Thoracic aorta (tissue), 2 donors: ENCODE data around the gene STUM. TPM values are rescaled to one million over a fixed set of nuclear protein-coding genes. Genes with fewer than 3 reads are reported as not detected.

Experiments used
- ATAC-seq: fragments of 150-250 bp; one replicate; pipeline ENCODE4 v1.8.0; 2017; ENCODE audit warnings: low read depth; ENCODE audit not compliant: insufficient number of reproducible peaks, low FRiP score
- DNase-seq: peaks from one replicate; pipeline ENCODE4 v3.0.0-alpha.2; 2020; ENCODE audit warnings: low spot score
- H3K27ac ChIP-seq, 2 donors: fragments of 200-600 bp; sonication (generic); 1 replicate in 1 of 2; 2 replicates in 1 of 2; pipeline ENCODE4 v1.5.1; 2016; ENCODE audit warnings: mild to moderate bottlenecking in 2 of 2, moderate library complexity in 2 of 2
- H3K27me3 ChIP-seq: fragments of 200-600 bp; sonication (generic); replicated peaks from 2 replicates; pipeline ENCODE4 v1.6.0; 2016; ENCODE audit warnings: mild to moderate bottlenecking; ENCODE audit not compliant: insufficient read depth
- H3K36me3 ChIP-seq: fragments of 200-600 bp; sonication (generic); one replicate; pipeline ENCODE4 v1.5.1; 2016
- H3K4me1 ChIP-seq, 2 donors: fragments of 200-600 bp; sonication (generic); 1 replicate in 1 of 2; 2 replicates in 1 of 2; pipeline versions ENCODE4 v1.5.1 to v1.6.0; 2016; ENCODE audit warnings: low read depth in 2 of 2, mild to moderate bottlenecking in 1 of 2; ENCODE audit not compliant: control insufficient read depth in 1 of 2
- H3K4me3 ChIP-seq: fragments of 200-600 bp; sonication (generic); 2 replicates; pipeline ENCODE4 v1.5.1; 2016; ENCODE audit warnings: mild to moderate bottlenecking
- H3K9me3 ChIP-seq: fragments of 200-600 bp; sonication (generic); 2 replicates; pipeline ENCODE4 v1.5.1; 2016
- CTCF ChIP-seq: fragments of 200-600 bp; sonication (generic); IDR thresholded peaks from one replicate; pipeline ENCODE4 v1.5.1; 2019; ENCODE audit warnings: antibody characterized with exemption
- total RNA-seq, 2 donors: library from RNA; depleted of rRNA; stranded (reverse); fragments of >200 nt; gene quantifications; one replicate each; pipeline versions ENCODE4 v1.1.0 to v1.2.3, GENCODE V29; 2016

Gene STUM
- total RNA-seq, 2 donors from 2014 or later, result 0.41 to 1.6 TPM

GRCh38 chr1:226643611-226644540 is 95.3 kb downstream of the STUM start:
- DNase-seq, result no peak
- no peak for ATAC-seq
- H3K4me1 ChIP-seq, result peaks cover 0 to 9% of the 10 kb centered on the region in 2 donors
- H3K27ac ChIP-seq, result no peak overlapping the region
- peaks cover 20% of the 10 kb centered on the region for H3K36me3 ChIP-seq
- no peaks in the 10 kb centered on the region for H3K9me3 ChIP-seq
- no peak for TF ChIP-seq CTCF
- no peak overlapping the region for H3K4me3 ChIP-seq
- H3K27me3 ChIP-seq, result no peaks in the 10 kb centered on the region

- peaks cover 0 to 9% of the 10 kb centered on the region in 2 donors for H3K4me1 ChIP-seq
- H3K27me3 ChIP-seq, result no peaks in the 10 kb centered on the region
- no peak for ATAC-seq
- DNase-seq, result no peak
- TF ChIP-seq CTCF, result no peak
- H3K27ac ChIP-seq, result no peak overlapping the region
- no peaks in the 10 kb centered on the region for H3K9me3 ChIP-seq
- peaks cover 17% of the 10 kb centered on the region for H3K36me3 ChIP-seq
- H3K4me3 ChIP-seq, result no peak overlapping the region
These were observed 96.1 kb downstream of the STUM start for GRCh38 chr1:226644541-226645176.

- no peak overlapping the region for H3K4me3 ChIP-seq
- no peaks in the 10 kb centered on the region for H3K9me3 ChIP-seq
- H3K27me3 ChIP-seq, result no peaks in the 10 kb centered on the region
- TF ChIP-seq CTCF, result no peak
- H3K27ac ChIP-seq, result no peak overlapping the region
- ATAC-seq (no peak), DNase-seq (no peak)
- peaks cover 17% of the 10 kb centered on the region for H3K36me3 ChIP-seq
- peaks cover 1 to 9% of the 10 kb centered on the region in 2 donors for H3K4me1 ChIP-seq
These were observed 96.9 kb downstream of the STUM start for GRCh38 chr1:226645279-226645976.

- TF ChIP-seq CTCF, result no peak
- Histone ChIP-seq H3K36me3 (peaks cover 17% of the 10 kb centered on the region), H3K4me1 (peaks cover 3 to 9% of the 10 kb centered on the region in 2 donors)
These were observed 97.7 kb downstream of the STUM start for GRCh38 chr1:226646026-226646869.

More at GRCh38 chr1:226646026-226646869, 97.7 kb downstream of the STUM start:
- no peak overlapping the region for H3K4me3 ChIP-seq
- H3K27ac ChIP-seq, result no peak overlapping the region
- no peaks in the 10 kb centered on the region for H3K27me3 ChIP-seq
- DNase-seq, result no peak
- ATAC-seq, result no peak
- no peaks in the 10 kb centered on the region for H3K9me3 ChIP-seq
